ENCODE results near the gene CHAF1A. TPM values are rescaled to one million over a fixed set of nuclear protein-coding genes. Genes with fewer than 3 reads are reported as not detected.

CHAF1A gene
- total RNA-seq (2022; extraction: Qiagen RNA extraction) = 18.1 to 25.2 TPM (median 23.6 TPM) in 5 replicates

GRCh38 chr19:4402171-4403004 is at the start of gene CHAF1A:
Gene CHAF1A (plus strand): TSS chr19:4402640. CDS start chr19:4402763, 123 bp downstream.

GRCh38 chr19:4400135-4400936 is 2.1 kb upstream of the CHAF1A start, which contains the start of gene SH3GL1:
Gene SH3GL1 (minus strand): TSS chr19:4400547. CDS start chr19:4400368, 179 bp downstream.

GRCh38 chr19:4457654-4458395 is 55.4 kb downstream of the CHAF1A start, which contains the start of gene UBXN6:
Gene UBXN6 (minus strand): TSS chr19:4457794. CDS start chr19:4457697, 97 bp downstream.

GRCh38 chr19:4472174-4472974 is 69.9 kb downstream of the CHAF1A start, which contains the start of gene HDGFL2:
Gene HDGFL2 (plus strand): TSS chr19:4472297. CDS start chr19:4472351, 54 bp downstream.

Other genes starting within 250 kb of the CHAF1A start
- gene CREB3L3, start 249.0 kb upstream of the CHAF1A start, total RNA-seq (2022; extraction: Qiagen RNA extraction) = 0.06 to 0.21 TPM (median 0.10 TPM) in 5 replicates
- gene SIRT6, start 220.1 kb upstream of the CHAF1A start, total RNA-seq (2022; extraction: Qiagen RNA extraction) = 23.7 to 37.0 TPM (median 31.4 TPM) in 5 replicates
- gene ANKRD24, start 220.0 kb upstream of the CHAF1A start, total RNA-seq (2022; extraction: Qiagen RNA extraction) = 0.21 to 0.34 TPM (median 0.27 TPM) in 5 replicates
- 2.8 to 5.0 TPM (median 3.4 TPM) in 5 replicates for gene EBI3, start 173.1 kb upstream of the CHAF1A start, total RNA-seq (2022; extraction: Qiagen RNA extraction)
- gene YJU2, start 155.6 kb upstream of the CHAF1A start, total RNA-seq (2022; extraction: Qiagen RNA extraction) = 19.3 to 24.9 TPM (median 20.3 TPM) in 5 replicates
- 0.06 to 0.14 TPM in 2 of 5 replicates, not detected in the others for gene SHD, start 123.4 kb upstream of the CHAF1A start, total RNA-seq (2022; extraction: Qiagen RNA extraction)
- gene TMIGD2, start 100.3 kb upstream of the CHAF1A start, total RNA-seq (2022; extraction: Qiagen RNA extraction) = not detected in 5 replicates
- 6.7 to 8.0 TPM (median 7.6 TPM) in 5 replicates for gene FSD1, start 98.0 kb upstream of the CHAF1A start, total RNA-seq (2022; extraction: Qiagen RNA extraction)
- gene STAP2, start 63.8 kb upstream of the CHAF1A start, total RNA-seq (2022; extraction: Qiagen RNA extraction) = not detected in 5 replicates
- gene MPND, start 59.1 kb upstream of the CHAF1A start, total RNA-seq (2022; extraction: Qiagen RNA extraction) = 7.1 to 11.2 TPM (median 10.2 TPM) in 5 replicates
- gene SH3GL1, start 2.1 kb upstream of the CHAF1A start, total RNA-seq (2022; extraction: Qiagen RNA extraction) = 45.3 to 65.3 TPM (median 62.0 TPM) in 5 replicates
- gene UBXN6, start 55.2 kb downstream of the CHAF1A start, total RNA-seq (2022; extraction: Qiagen RNA extraction) = 37.8 to 57.7 TPM (median 54.4 TPM) in 5 replicates
- 21.0 to 31.6 TPM (median 29.2 TPM) in 5 replicates for gene HDGFL2, start 69.7 kb downstream of the CHAF1A start, total RNA-seq (2022; extraction: Qiagen RNA extraction)
- 0.05 to 0.20 TPM (median 0.12 TPM) in 5 replicates for gene PLIN4, start 115.8 kb downstream of the CHAF1A start, total RNA-seq (2022; extraction: Qiagen RNA extraction)
- gene PLIN5, start 132.6 kb downstream of the CHAF1A start, total RNA-seq (2022; extraction: Qiagen RNA extraction) = 0.10 to 0.21 TPM (median 0.13 TPM) in 4 of 5 replicates, not detected in the other
- gene LRG1, start 137.4 kb downstream of the CHAF1A start, total RNA-seq (2022; extraction: Qiagen RNA extraction) = 0.06 to 0.17 TPM (median 0.10 TPM) in 5 replicates
- gene SEMA6B, start 157.0 kb downstream of the CHAF1A start, total RNA-seq (2022; extraction: Qiagen RNA extraction) = 3.8 to 7.4 TPM (median 7.0 TPM) in 5 replicates
- gene TNFAIP8L1, start 236.9 kb downstream of the CHAF1A start, total RNA-seq (2022; extraction: Qiagen RNA extraction) = 2.9 to 4.4 TPM (median 3.7 TPM) in 5 replicates